ENCODE data around the gene CYP4A22.
A peak's percentile ranks its signal among the peaks of the same experiment; 100 is the strongest.
"Not testable (repeated sequence)": the region's sequence is repeated elsewhere in the genome, so short reads cannot be mapped to it uniquely, and the experiment has no call there.

The CYP4A22 gene

DNA sequence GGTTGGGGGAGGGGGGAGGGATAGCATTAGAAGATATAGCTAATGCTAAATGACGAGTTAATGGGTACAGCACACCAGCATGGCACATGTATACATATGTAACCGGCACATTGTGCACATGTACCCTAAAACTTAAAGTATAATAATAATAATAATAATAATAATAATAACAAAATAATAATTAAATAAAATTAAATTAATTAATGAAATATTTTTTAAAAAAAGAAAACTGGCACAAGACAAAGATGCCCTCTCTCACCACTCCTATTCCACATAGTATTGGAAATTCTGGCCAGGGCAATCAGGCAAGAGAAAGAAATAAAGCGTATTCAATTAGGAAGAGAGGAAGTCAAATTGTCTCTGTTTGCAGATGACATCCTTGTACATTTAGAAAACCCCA lies 20.7 kb downstream of the CYP4A22 start:
- DNase-seq = not testable (repeated sequence)

DNA sequence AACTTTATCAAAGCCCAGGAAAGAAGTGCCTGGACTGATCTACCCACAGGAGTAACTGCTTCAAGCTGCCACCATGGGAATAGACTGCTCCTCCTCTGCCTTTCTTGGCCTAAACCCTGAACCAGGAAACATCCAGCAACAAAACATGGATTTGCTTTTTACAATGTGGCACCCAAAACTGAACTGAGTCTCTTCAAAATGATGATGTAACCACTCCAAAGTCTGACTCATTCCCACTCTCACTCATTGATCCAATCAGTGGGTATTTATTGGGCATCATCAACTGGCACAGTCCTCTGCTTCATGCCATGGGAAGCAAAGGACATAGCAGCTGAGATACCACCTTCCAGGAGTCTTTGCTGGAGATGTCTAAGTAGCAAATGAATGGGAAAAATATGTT lies 23.5 kb downstream of the CYP4A22 start:
- DNase-seq = no peak

DNA sequence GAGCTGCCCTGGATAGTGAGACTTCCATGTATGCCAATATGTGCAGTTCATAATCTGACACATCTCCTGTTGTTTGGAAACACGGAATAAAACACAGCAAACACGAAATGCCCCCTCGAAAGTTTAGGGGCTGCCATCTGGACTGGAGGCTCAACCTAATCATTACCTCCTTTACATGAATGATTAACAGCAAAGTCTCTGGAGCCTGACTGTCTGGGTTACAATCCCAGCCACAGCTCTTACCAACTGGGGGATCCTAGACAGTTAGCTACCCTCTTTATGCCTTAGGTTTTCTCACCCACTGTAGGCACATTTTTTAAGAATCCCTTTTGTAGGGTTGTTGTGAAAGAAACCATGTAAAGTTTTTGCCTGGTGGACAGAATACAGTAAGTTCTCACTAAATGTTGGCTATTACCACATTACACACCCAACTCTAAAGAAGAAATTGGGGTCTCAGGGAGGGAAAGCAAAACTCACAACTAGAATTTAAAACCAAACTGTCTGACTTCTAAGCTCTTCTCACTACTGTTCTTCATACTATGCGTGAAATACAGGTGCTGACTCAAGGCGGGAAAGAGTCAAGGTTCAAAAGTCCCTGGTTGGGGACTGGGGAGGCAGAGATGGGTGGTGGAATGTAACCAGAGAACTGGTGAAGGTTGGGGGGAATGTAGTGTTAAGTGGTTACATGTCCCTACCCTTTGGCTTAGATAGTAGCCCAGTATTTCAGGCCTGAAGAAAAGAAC lies 24.2 kb downstream of the CYP4A22 start:
- DNase-seq = no peak

DNA sequence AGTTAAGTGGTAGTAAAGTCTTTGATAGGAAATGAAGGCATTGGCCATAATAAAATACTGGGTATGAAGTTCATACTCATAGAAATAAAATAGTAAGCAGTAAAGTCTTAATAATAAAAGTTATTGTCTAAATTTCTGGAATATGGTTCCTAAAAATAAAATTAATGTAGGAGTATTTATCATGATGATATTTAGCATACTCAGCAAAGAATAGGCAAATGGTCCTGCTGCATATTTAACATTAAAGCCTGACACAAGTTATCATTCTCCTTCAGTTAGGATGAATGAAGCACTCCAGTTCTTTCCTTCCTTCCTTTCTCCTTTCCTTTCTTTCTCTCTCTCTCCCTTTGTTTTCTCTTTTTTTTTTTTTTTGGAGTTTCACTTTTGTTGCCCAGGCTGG lies 27.3 kb downstream of the CYP4A22 start:
- DNase-seq = no peak

DNA sequence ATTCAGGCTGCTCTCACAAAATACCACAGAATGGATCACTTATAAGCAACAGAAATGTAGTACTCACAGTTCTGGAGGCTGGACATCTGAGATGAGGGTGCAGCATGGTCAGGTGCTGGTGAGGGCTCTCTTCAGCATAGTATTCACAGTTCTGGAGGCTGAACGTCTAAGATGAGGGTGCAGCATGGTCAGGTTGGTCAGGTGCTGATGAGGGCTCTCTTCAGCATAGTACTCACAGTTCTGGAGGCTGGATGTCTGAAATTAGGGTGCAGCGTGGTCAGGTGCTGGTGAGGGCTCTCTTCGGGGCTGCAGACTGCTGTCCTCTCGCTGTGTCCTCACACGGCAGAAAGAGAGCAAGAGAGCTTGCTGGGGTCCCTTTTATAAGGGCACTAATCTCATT lies 35.5 kb downstream of the CYP4A22 start:
- no peak for DNase-seq

DNA sequence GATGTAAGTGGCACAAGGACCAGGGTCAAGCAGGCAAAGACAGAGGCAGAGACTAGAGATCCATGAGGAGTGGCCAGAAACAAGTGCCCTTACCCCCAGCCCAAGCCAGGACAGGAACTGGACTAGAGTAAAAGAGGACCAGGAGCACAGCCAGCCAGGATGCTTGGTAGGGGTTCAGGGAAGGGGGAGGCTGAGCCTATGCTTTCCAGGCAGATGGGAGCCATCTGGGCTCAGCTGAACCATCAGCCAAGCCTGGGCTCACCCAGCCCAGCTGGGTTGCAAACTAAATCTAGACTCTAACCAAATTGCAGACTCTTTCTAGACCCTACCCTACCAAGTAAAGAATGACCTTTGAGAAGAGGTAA lies 37.4 kb downstream of the CYP4A22 start:
- no peak for DNase-seq

DNA sequence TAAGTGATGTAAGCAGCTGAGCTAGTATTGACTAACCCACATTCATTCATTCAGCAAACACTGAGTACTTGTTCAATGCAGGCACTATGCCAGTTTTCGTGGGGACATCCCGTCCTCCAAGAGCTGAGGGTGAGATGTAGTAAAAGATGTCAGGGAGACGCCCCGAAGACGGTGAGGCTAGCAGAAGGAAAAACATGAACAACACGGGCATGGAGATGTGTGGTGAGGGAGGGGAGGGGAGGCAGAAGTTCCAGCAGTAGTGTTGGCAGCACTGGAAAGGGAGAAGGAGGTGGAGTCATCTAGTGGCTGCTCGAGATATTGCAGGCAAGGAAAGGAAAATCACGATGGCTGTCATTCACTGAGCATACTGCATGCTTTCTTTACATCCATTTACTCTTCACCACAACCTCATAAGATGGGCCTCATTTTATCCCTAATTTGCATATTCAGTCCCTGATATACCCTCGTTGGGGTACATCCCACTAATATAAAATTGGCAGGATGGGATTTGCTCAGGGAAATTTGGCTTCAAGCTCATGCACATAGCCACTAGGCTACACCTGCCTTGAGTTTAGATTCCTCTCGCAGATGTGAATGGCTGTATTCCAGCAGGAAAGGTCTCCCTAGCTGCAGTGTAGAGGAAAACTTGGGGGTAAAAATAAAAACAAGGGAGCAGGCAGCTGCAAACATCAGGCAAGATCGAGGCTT lies 38.1 kb downstream of the CYP4A22 start:
- peak; percentile 48 for DNase-seq

DNA sequence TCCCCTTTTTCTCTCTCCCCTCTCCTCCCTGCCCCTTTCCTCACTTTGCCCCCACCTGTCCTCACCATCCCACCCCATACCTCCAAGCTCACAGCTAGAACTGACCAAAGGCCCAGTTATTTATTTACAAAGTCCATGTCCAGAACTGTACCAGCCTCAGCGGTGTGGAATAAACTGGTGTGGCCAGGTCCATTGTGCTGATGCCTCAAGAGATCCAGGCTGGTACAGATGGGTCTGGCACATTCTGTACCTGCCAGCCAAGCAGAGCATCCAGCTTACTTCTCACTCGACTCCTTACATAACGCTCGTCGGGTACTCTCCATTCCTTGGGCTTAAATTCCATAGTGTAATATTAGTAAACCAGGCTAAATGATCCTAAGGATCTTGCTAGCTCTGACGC lies 40.8 kb downstream of the CYP4A22 start:
- no peak for DNase-seq

DNA sequence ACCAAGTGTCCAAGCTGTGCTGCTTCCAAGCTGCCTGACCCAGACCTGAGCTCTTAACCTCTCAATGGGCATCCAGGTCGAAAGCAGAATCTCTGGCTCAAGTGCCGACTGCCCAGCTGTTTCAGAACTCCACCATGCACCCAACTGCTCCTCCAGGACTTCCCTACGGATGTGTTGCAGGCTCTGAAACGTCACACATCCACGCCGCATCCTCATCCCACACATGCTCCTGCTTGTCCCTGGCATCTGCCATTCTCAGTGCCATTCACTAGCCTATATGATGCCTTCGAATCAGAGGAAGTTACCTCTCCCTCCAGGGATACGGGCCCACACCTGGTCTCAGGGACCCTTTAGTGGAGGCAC lies 41.4 kb downstream of the CYP4A22 start:
- DNase-seq = no peak

DNA sequence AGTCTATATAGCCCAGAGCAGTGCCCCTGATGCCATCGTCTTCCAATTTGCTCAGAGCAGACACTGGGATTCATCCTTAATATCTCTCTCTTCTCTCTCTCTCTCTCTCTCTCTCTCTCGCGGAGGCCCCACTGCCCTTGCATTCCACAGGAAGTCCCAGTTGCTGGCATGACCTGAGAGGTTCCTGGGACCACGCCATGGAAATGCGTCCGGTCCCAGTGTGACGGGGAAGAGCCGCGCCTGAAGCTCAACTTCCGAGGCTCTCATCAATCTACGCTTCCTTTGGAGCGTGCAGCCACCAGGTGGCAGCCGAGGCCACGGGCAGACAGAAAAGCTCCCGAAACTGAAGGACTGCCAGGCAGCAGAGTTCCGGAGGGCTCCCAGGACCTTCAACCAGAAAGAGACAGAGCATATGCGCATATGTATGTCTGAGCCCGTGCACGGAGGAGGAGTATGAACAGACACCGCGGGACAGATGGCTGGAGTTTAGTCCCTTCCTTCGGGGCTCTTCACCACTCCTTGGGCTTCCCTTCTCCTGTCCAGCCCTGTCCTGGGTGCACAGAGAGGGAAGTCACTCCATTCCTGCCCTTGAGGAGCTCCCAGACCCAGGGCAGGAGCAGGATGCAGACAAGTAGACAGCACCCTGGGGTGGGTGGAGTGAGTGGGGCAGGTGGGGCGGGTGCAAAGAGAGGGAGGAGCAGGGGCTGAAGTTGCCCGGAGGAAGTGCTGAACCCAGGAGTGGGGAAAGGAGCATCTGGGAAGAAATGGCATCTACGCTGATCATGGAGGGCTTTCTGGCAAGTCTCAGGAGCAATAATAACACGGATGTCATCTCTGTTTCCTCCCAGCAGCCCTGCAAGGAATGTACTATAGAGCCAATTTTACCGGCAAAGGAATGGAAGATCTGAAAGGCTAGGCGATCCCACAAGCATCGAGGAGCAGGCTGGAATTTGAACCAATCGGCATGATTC lies 42.1 kb downstream of the CYP4A22 start:
- peak; percentile 86 for DNase-seq

DNA sequence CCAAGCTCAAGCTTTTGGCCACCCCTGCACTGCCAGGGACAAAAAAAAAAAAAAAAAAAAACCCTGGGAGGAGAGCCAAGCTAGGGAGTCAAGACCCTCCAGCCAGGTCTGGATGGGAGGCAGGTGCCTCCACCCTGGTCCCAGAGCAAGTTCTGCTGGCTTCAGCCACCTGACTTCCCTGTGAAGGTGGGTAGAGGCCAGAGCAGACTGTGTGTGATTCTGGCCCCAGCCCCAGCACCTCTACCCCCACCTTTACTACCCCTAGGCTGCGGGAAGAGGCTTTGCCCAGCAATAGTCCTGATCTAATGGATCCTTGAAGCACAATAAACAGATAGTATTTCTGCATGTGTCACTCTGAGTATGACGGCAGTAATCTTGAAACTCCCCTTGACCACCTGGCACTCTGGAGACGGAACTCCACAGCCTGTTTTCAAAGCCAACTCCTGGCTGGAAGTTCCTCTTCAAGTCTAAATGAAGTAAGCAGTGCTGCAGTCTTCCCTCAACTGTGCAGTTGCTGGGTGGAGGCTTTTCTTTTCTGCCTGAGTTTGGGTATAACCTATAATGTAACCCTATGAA lies 42.8 kb downstream of the CYP4A22 start:
- no peak for DNase-seq

DNA sequence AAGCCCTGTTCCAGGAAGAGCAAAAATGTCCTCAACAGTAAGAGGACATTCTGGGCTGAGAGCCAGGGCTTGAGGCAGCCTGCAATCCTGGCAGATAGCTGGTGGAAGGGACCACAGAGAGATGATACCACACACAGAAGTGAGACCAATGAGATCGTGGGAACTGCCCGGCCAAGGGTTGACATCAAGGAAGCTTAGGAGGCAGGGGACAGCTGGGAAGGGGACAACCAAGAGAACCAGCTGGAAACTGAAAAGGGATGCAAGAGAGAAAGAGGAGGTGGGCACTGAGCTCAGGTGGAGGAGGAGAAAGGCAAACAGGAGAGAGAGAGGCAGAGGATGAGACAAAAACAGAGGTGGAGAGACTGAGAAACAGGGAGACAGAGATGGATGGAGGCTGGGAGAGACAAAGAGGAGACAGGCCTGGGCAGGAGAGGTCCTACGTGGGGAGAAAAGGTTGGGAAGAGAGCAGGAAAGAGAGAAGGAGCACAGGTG lies 43.4 kb downstream of the CYP4A22 start:
- no peak for DNase-seq

DNA sequence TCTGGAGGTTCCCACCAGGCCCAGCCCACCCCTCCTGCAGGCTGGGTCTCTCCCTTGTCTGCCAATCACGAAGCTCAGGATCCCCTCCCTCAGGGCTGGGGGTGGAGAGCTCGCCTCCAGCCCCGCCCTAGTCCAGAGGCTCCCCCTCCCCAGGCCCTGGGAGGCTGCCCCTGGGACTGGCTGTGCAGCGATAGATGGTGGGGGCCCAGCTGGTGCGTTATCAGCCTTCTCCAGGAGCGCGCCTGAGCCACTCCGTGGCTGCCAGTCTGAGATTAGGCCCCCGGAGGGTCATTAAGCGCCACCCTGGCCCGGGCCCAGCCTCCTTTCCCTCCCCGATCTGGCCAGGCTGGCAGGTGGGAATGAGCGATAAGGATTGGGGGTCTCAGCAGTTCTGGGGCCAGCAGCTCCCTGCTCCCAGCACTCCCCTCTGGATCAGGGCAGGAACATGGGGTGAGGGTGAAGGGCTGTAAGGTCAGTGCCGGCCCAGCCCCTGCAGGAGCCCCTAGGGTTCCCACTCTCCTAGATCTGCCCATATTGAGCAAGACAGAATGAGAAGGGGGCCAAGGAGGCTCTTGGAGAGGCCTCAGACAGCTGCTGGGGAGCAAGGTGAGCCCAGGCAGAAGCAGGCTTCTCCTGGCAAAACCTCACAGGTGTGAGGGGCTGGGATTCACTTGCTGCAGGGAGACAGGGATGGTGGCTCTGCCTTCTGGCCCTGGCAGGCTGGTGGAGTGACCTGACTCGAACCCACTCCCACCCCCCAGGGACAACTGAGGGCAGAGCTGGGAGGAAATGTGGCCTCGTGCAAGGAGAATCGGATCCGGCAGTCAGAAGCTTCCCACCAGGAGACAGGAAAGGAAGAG lies 44.1 kb downstream of the CYP4A22 start:
- DNase-seq = no peak

DNA sequence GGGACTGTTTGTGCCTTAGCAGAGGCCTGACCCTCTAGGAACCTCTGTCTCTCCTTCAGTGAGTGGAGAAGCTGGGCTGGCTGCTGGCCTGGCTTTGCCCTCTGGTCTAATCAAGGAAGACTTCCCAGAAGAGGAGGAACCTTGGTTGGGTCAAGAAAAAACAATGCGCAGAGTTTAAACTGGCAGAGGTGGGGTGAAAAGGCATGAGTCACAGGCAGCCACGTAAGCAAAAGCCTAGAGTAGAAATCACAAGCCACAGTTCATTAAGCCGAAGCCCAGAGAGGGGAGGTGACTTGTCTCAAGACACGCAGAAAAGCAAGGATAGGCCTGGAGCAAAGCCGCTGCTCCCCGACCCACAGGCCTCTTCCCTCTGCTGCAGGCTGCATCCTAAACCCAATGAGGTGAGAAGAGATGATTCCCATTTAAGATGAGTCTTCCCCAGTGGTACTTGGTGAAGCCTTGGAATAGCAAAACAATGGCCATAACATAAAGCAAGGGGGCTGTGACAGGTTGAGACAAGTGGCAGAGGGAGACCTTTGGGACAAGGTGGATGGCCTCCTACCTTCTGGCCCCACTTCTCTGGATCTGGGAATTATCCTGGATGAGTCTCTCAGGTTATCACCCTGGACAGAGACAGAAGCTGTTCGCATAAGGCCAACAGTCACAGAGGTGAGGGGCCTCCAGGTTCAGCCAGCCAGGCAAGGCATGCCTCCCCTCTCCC lies 44.9 kb downstream of the CYP4A22 start:
- DNase-seq = no peak

DNA sequence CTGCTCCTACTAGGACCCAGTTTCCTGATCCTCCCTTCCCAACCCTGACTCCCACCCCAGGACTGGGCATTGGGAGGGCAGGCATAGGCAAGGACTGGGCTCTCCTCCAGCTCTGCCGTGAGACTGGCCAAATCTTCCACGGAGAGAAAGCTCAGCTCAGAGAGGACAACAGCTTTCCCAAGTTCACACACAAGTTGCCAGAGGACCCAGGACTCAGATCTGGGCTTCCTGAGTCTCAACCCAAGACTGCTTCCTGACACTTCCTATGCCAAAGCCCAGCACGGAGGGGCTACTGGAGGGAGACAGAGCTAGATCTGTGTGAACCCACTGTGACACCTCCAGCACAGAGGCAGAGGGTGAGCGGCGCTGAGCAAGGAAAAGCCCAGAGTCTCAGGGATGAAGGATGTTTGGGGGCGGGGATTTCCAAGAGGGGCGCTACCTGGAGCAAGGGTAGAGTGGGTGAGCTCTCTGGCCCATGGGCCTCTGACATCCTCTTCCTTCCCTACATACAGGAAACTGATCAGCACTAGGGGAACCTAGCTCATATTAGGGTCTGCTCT lies 45.5 kb downstream of the CYP4A22 start:
- DNase-seq = no peak

DNA sequence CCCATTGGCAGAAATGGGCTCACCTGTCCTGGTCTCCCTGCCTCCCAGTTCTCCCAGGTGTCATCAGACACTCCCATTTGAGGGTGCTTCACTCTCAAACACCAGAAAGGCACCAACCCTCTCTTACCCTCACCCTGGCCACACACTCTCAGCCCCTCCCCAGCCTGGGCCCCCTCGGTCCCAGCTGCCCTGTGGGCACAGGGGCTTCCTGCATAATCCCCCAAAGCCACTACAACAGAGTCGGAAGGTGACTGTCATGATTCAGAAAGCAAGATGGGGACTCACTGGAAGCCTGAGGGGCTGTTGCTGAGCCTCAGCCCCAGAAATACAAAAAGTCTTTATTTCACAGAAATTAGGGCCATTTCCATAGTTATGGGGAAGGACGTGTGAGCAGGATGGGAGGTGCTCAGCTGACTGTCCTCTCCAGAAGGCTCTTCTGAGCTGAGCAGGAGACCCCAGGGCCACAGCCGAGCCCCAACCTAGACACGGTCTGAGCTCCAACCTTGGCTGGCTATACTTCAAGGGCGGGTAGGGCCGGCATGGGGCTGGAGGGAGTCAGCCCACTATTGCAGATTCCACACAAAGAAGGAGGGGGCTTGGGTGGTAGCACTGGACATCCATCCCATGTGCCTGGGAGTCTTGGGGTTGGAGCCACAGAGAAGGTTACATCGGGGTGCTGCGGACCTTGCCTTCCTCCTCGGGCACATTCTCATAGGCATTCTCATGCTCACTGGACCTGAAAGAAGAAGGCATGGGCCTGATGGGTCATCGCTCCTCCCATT lies 46.3 kb downstream of the CYP4A22 start:
- DNase-seq = no peak

DNA sequence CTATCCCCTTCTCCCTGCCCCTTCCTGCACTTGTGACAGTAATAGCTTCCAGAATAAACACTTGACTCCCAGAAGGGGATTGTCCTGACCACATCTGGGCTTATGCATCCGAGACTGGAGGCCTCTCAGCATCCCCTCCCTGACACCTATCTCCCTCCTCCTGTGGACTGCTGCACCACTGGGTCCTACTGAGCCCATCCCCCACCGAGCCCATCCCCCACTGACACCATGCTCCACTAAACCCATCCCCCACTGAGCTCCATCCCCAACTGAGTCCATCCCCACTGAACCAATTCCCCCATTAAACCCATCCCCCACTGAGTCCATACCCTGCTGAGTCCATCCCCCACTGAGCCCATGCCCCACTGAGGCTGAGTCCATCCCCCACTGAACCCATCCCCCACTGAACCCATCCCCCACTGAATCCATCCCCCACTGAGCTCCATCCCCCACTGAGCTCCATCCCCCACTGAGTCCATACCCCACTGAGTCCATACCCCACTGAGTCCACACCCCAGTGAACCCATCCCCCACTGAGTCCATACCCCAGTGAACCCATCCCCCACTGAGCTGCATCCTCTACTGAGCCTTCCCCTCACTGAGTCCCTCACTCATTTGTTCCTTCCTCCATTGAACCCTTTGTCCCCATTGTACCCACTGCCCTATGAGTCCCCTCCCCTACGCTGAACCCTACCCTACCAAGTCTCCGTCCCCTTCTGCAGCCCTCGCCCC lies 47.0 kb downstream of the CYP4A22 start:
- DNase-seq = no peak

DNA sequence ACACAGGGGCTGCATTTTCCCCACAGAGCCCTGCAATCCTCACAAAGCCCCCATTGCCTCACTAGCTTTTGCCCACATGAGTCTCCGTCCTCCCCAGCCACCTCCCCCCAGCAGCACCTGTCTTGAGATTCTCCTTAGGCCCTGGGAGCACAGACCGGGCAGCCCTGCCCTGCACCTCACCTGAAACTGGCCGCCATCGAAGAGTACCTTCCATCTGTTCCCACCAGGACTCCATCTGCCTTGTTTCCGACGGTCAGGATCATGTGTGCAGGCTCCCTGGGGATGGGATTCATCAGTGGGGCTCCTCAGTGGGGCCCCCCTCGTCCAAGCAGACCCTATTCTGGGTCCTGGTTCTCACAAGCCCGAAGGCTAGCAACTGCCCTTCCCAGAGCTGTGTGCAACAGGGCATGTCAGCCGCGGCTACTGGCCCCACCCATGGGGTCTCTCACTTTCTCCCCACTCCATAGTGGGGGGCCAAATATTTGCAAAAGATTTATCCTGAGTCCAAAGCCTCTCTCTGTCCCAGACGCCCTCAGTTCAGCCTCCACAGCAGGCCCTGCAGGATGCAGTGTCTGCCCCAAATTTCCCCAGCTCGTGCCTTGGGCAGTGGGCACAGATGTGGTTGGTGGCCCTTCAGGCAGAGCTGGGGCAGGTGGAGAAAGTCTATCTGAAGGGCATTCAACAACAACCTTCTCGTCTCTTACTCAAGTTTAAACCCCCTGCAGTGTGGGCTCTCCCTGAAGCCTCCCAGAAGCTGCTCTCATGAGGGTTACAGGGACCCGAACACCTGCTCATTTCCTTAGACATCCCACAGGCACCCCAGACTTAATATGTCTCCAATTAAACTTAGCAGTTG lies 47.8 kb downstream of the CYP4A22 start:
- no peak for DNase-seq
